Stomach smooth muscle (tissue), 2 donors: ENCODE measurements around the gene GINM1.

Experiments
- H3K27ac ChIP-seq: one replicate; pipeline ENCODE4 v1.7.0; 2013; ENCODE audit warnings: mild to moderate bottlenecking, low read length, inconsistent platforms
- H3K27me3 ChIP-seq, 2 donors: one replicate each; pipeline ENCODE4 v1.7.0; 2013; ENCODE audit warnings: low read length in 2 of 2; ENCODE audit not compliant: insufficient read depth in 2 of 2, control insufficient read depth in 1 of 2
- H3K36me3 ChIP-seq, 2 donors: one replicate each; pipeline ENCODE4 v1.7.0; 2013; ENCODE audit warnings: low read length in 2 of 2; ENCODE audit not compliant: control insufficient read depth in 2 of 2, insufficient read depth in 2 of 2
- H3K4me1 ChIP-seq: one replicate; pipeline ENCODE4 v1.7.0; 2013; ENCODE audit warnings: low read length; ENCODE audit not compliant: control insufficient read depth, insufficient read depth
- H3K4me3 ChIP-seq, 2 donors: one replicate each; pipeline ENCODE4 v1.7.0; 2013; ENCODE audit warnings: low read length in 2 of 2
- H3K9ac ChIP-seq, 2 donors: one replicate each; pipeline ENCODE4 v1.7.0; 2013; ENCODE audit warnings: low read length in 2 of 2, mild to moderate bottlenecking in 1 of 2
- H3K9me3 ChIP-seq, 2 donors: one replicate each; pipeline ENCODE4 v1.7.0; 2013; ENCODE audit warnings: low read length in 2 of 2; ENCODE audit not compliant: control insufficient read depth in 2 of 2
- donor health status: healthy.
- donor health status: Pancreatic carcinoma.

The GINM1 gene

GRCh38 chr6:149560736-149561135, 5.4 kb upstream of the GINM1 start:
- no peaks in the 10 kb centered on the region for H3K9me3 ChIP-seq

GRCh38 chr6:149563203-149563927, 2.8 kb upstream of the GINM1 start:
- H3K4me3 ChIP-seq: no peak overlapping the region
- no peak overlapping the region for H3K27ac ChIP-seq
- no peaks in the 10 kb centered on the region for H3K36me3 ChIP-seq
- no peaks in the 10 kb centered on the region for H3K27me3 ChIP-seq
- H3K9me3 ChIP-seq: no peaks in the 10 kb centered on the region
- no peak overlapping the region for H3K9ac ChIP-seq
- peaks cover 9% of the 10 kb centered on the region for H3K4me1 ChIP-seq

More at GRCh38 chr6:149560736-149561135, 5.4 kb upstream of the GINM1 start:
- no peaks in the 10 kb centered on the region for H3K36me3 ChIP-seq
- no peaks in the 10 kb centered on the region for H3K27me3 ChIP-seq
- no peak overlapping the region for H3K27ac ChIP-seq
- H3K4me1 ChIP-seq: no peaks in the 10 kb centered on the region
- H3K4me3 ChIP-seq: no peak overlapping the region
- H3K9ac ChIP-seq: no peak overlapping the region

- H3K9me3 ChIP-seq: no peaks in the 10 kb centered on the region
- H3K27ac ChIP-seq: no peak overlapping the region
- no peaks in the 10 kb centered on the region for H3K27me3 ChIP-seq
- H3K9ac ChIP-seq: no peak overlapping the region
- H3K4me1 ChIP-seq: peaks cover 9% of the 10 kb centered on the region
- no peaks in the 10 kb centered on the region for H3K36me3 ChIP-seq
- no peak overlapping the region for H3K4me3 ChIP-seq
Measured at GRCh38 chr6:149563928-149564325, 2.2 kb upstream of the GINM1 start.

- Histone ChIP-seq H3K9me3 (no peaks in the 10 kb centered on the region), H3K4me1 (peaks cover 9% of the 10 kb centered on the region), H3K27me3 (no peaks in the 10 kb centered on the region), H3K27ac (peak overlapping the region; percentile 82), H3K36me3 (no peaks in the 10 kb centered on the region), H3K9ac (peak overlapping the region; percentile 68 to 80), H3K4me3 (peak overlapping the region; percentile 69 to 90)
Measured at GRCh38 chr6:149566410-149567193, 427 bp downstream of the GINM1 start.

- H3K27ac ChIP-seq: peak overlapping the region; percentile 82
- H3K4me1 ChIP-seq: peaks cover 9% of the 10 kb centered on the region
- H3K27me3 ChIP-seq: no peaks in the 10 kb centered on the region
- H3K36me3 ChIP-seq: no peaks in the 10 kb centered on the region
- peak overlapping the region; percentile 68 to 80 for H3K9ac ChIP-seq
- H3K9me3 ChIP-seq: no peaks in the 10 kb centered on the region
- peak overlapping the region; percentile 69 to 90 for H3K4me3 ChIP-seq
Measured at GRCh38 chr6:149567194-149567586, 1.0 kb downstream of the GINM1 start.

- peaks cover 9% of the 10 kb centered on the region for H3K4me1 ChIP-seq
- no peaks in the 10 kb centered on the region for H3K36me3 ChIP-seq
- H3K9ac ChIP-seq: no peak overlapping the region
- no peaks in the 10 kb centered on the region for H3K27me3 ChIP-seq
- no peak overlapping the region for H3K27ac ChIP-seq
- H3K4me3 ChIP-seq: no peak overlapping the region
- no peaks in the 10 kb centered on the region for H3K9me3 ChIP-seq
Measured at GRCh38 chr6:149567945-149568585, 1.9 kb downstream of the GINM1 start.

GRCh38 chr6:149580880-149581279, 14.7 kb downstream of the GINM1 start:
- H3K27ac ChIP-seq: no peak overlapping the region
- H3K9ac ChIP-seq: no peak overlapping the region
- H3K4me3 ChIP-seq: no peak overlapping the region
- H3K9me3 ChIP-seq: no peaks in the 10 kb centered on the region
- H3K4me1 ChIP-seq: no peaks in the 10 kb centered on the region
- peaks cover 23 to 27% of the 10 kb centered on the region in 2 donors for H3K36me3 ChIP-seq
- no peaks in the 10 kb centered on the region for H3K27me3 ChIP-seq

GRCh38 chr6:149581349-149581748, 15.2 kb downstream of the GINM1 start:
- H3K27ac ChIP-seq: no peak overlapping the region
- H3K9ac ChIP-seq: no peak overlapping the region
- no peaks in the 10 kb centered on the region for H3K4me1 ChIP-seq
- H3K36me3 ChIP-seq: peaks cover 19 to 29% of the 10 kb centered on the region in 2 donors
- no peak overlapping the region for H3K4me3 ChIP-seq
- no peaks in the 10 kb centered on the region for H3K9me3 ChIP-seq
- no peaks in the 10 kb centered on the region for H3K27me3 ChIP-seq

GRCh38 chr6:149586149-149586548, 20.0 kb downstream of the GINM1 start:
- H3K4me1 ChIP-seq: no peaks in the 10 kb centered on the region
- no peaks in the 10 kb centered on the region for H3K9me3 ChIP-seq
- peaks cover 21 to 28% of the 10 kb centered on the region in 2 donors for H3K36me3 ChIP-seq
- H3K9ac ChIP-seq: no peak overlapping the region
- no peaks in the 10 kb centered on the region for H3K27me3 ChIP-seq
- no peak overlapping the region for H3K4me3 ChIP-seq
- H3K27ac ChIP-seq: no peak overlapping the region

- no peaks in the 10 kb centered on the region for H3K27me3 ChIP-seq
- H3K36me3 ChIP-seq: peaks cover 18 to 24% of the 10 kb centered on the region in 2 donors
Measured at GRCh38 chr6:149592983-149593382, 26.8 kb downstream of the GINM1 start.

More at GRCh38 chr6:149592983-149593382, 26.8 kb downstream of the GINM1 start:
- no peak overlapping the region for H3K27ac ChIP-seq
- no peak overlapping the region for H3K4me3 ChIP-seq
- H3K4me1 ChIP-seq: no peaks in the 10 kb centered on the region
- H3K9me3 ChIP-seq: no peaks in the 10 kb centered on the region
- no peak overlapping the region for H3K9ac ChIP-seq
